ENCODE measurements around the gene OSBPL2.

GRCh38 chr20:62219101-62219991 is 19.0 kb upstream of the OSBPL2 start:
- TF ChIP-seq, protein P1, sequence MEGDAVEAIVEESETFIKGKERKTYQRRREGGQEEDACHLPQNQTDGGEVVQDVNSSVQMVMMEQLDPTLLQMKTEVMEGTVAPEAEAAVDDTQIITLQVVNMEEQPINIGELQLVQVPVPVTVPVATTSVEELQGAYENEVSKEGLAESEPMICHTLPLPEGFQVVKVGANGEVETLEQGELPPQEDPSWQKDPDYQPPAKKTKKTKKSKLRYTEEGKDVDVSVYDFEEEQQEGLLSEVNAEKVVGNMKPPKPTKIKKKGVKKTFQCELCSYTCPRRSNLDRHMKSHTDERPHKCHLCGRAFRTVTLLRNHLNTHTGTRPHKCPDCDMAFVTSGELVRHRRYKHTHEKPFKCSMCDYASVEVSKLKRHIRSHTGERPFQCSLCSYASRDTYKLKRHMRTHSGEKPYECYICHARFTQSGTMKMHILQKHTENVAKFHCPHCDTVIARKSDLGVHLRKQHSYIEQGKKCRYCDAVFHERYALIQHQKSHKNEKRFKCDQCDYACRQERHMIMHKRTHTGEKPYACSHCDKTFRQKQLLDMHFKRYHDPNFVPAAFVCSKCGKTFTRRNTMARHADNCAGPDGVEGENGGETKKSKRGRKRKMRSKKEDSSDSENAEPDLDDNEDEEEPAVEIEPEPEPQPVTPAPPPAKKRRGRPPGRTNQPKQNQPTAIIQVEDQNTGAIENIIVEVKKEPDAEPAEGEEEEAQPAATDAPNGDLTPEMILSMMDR (conservative IDR thresholded peaks at IDR 0.05; ENCODE audit: low read depth in 2 of 2): no peak
- TF ChIP-seq POLR2AphosphoS5 (IDR thresholded peaks at IDR 0.05; ENCODE audit: low read depth) (no peak), EZH2 (IDR thresholded peaks at IDR 0.05; ENCODE audit: low read depth, unreplicated experiment) (peak; percentile 54), EZH2phosphoT487 (IDR thresholded peaks at IDR 0.05; ENCODE audit: unreplicated experiment) (no peak), ZNF114 (CRISPR knock-in tag; IDR thresholded peaks at IDR 0.05) (no peak), CREB1 (CRISPR knock-in tag; IDR thresholded peaks at IDR 0.05; ENCODE audit: low read depth) (no peak), ETS1 (IDR thresholded peaks at IDR 0.05) (no peak), JUNB (IDR thresholded peaks at IDR 0.05; ENCODE audit: unreplicated experiment) (no peak), STAT1 (IDR thresholded peaks at IDR 0.05; ENCODE audit: unreplicated experiment) (no peak), NANOG (IDR thresholded peaks at IDR 0.05; ENCODE audit: borderline replicate concordance) (no peak), ZNF331 (CRISPR knock-in tag; IDR thresholded peaks at IDR 0.05; ENCODE audit: low read depth) (no peak)
- TF ChIP-seq, protein P2, sequence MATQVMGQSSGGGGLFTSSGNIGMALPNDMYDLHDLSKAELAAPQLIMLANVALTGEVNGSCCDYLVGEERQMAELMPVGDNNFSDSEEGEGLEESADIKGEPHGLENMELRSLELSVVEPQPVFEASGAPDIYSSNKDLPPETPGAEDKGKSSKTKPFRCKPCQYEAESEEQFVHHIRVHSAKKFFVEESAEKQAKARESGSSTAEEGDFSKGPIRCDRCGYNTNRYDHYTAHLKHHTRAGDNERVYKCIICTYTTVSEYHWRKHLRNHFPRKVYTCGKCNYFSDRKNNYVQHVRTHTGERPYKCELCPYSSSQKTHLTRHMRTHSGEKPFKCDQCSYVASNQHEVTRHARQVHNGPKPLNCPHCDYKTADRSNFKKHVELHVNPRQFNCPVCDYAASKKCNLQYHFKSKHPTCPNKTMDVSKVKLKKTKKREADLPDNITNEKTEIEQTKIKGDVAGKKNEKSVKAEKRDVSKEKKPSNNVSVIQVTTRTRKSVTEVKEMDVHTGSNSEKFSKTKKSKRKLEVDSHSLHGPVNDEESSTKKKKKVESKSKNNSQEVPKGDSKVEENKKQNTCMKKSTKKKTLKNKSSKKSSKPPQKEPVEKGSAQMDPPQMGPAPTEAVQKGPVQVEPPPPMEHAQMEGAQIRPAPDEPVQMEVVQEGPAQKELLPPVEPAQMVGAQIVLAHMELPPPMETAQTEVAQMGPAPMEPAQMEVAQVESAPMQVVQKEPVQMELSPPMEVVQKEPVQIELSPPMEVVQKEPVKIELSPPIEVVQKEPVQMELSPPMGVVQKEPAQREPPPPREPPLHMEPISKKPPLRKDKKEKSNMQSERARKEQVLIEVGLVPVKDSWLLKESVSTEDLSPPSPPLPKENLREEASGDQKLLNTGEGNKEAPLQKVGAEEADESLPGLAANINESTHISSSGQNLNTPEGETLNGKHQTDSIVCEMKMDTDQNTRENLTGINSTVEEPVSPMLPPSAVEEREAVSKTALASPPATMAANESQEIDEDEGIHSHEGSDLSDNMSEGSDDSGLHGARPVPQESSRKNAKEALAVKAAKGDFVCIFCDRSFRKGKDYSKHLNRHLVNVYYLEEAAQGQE (IDR thresholded peaks at IDR 0.05; ENCODE audit: unreplicated experiment): no peak
- TF ChIP-seq, protein P3, sequence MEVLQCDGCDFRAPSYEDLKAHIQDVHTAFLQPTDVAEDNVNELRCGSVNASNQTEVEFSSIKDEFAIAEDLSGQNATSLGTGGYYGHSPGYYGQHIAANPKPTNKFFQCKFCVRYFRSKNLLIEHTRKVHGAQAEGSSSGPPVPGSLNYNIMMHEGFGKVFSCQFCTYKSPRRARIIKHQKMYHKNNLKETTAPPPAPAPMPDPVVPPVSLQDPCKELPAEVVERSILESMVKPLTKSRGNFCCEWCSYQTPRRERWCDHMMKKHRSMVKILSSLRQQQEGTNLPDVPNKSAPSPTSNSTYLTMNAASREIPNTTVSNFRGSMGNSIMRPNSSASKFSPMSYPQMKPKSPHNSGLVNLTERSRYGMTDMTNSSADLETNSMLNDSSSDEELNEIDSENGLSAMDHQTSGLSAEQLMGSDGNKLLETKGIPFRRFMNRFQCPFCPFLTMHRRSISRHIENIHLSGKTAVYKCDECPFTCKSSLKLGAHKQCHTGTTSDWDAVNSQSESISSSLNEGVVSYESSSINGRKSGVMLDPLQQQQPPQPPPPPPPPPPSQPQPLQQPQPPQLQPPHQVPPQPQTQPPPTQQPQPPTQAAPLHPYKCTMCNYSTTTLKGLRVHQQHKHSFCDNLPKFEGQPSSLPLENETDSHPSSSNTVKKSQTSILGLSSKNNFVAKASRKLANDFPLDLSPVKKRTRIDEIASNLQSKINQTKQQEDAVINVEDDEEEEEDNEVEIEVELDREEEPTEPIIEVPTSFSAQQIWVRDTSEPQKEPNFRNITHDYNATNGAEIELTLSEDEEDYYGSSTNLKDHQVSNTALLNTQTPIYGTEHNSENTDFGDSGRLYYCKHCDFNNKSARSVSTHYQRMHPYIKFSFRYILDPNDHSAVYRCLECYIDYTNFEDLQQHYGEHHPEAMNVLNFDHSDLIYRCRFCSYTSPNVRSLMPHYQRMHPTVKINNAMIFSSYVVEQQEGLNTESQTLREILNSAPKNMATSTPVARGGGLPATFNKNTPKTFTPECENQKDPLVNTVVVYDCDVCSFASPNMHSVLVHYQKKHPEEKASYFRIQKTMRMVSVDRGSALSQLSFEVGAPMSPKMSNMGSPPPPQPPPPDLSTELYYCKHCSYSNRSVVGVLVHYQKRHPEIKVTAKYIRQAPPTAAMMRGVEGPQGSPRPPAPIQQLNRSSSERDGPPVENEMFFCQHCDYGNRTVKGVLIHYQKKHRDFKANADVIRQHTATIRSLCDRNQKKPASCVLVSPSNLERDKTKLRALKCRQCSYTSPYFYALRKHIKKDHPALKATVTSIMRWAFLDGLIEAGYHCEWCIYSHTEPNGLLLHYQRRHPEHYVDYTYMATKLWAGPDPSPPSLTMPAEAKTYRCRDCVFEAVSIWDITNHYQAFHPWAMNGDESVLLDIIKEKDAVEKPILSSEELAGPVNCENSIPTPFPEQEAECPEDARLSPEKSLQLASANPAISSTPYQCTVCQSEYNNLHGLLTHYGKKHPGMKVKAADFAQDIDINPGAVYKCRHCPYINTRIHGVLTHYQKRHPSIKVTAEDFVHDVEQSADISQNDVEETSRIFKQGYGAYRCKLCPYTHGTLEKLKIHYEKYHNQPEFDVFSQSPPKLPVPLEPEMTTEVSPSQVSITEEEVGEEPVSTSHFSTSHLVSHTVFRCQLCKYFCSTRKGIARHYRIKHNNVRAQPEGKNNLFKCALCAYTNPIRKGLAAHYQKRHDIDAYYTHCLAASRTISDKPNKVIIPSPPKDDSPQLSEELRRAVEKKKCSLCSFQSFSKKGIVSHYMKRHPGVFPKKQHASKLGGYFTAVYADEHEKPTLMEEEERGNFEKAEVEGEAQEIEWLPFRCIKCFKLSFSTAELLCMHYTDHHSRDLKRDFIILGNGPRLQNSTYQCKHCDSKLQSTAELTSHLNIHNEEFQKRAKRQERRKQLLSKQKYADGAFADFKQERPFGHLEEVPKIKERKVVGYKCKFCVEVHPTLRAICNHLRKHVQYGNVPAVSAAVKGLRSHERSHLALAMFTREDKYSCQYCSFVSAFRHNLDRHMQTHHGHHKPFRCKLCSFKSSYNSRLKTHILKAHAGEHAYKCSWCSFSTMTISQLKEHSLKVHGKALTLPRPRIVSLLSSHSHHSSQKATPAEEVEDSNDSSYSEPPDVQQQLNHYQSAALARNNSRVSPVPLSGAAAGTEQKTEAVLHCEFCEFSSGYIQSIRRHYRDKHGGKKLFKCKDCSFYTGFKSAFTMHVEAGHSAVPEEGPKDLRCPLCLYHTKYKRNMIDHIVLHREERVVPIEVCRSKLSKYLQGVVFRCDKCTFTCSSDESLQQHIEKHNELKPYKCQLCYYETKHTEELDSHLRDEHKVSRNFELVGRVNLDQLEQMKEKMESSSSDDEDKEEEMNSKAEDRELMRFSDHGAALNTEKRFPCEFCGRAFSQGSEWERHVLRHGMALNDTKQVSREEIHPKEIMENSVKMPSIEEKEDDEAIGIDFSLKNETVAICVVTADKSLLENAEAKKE (CRISPR knock-in tag; IDR thresholded peaks at IDR 0.05): no peak

Data from GM23338 (cell line).